Suppressor macrophage treated with lipopolysaccharide for 4 hours (primary cell): ENCODE results near the gene RAC2.
"Not testable (repeated sequence)": the region's sequence is repeated elsewhere in the genome, so short reads cannot be mapped to it uniquely, and the experiment has no call there.

Source experiments
- DNase-seq: peaks from one replicate; pipeline ENCODE4 v3.0.0-alpha.2; 2020

Gene RAC2

DNA sequence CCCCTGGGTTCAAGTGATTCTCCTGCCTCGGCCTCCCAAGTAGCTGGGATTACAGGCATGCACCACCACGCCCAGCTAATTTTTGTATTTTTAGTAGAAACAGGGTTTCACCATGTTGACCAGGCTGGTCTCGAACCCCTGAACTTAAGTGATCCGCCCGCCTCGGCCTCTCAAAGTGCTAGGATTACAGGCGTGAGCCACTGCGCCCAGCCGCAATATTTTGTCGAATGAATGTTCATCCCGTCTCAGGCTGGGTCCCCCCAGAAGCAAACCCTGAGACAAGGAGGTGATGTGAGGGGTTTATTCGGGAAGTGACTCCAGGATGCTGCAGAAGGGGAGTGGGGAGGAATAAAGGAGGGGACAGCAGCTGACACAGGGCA is 10.7 kb downstream of the RAC2 start:
- not testable (repeated sequence) for DNase-seq

DNA sequence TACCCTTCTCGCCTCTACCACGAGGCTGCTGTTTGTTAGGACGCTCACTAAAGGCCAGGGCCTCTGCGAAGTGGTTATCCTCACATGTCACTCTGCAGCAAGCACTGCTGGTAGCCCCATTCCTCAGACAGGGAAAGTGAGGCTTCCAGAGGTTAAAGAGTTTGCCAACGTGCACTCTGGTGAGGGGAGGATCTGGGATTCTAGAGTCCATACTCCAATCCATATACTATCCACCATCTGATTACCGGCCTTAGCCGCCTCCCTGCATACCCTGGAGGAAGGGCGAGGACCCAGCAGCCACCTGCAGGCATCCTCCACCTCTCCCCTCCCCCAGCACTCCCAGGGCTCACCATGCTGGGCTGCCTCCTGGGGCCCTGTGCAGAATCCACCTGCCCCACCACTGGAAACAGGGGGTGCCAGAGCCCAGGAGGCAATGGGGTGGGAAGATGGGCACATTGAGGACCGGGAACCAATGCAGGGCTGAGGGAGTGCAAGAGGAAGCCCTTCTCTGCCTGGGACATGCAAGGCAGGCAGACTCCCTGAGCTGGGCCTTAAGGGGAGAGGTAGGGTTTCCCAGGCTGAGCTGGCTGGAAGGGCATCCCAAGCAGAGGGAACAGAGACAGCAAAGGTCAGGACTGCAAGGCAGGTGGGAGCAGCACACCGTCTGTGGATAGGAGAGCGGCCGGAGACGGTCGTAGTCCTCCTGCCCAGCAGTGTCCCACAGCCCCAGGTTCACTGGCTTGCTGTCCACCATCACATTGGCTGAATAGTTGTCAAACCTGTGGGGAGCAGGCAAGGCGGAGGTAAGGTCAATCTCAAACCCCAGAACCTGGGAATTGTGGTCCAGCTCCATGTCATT is 11.7 kb downstream of the RAC2 start:
- DNase-seq: no peak

DNA sequence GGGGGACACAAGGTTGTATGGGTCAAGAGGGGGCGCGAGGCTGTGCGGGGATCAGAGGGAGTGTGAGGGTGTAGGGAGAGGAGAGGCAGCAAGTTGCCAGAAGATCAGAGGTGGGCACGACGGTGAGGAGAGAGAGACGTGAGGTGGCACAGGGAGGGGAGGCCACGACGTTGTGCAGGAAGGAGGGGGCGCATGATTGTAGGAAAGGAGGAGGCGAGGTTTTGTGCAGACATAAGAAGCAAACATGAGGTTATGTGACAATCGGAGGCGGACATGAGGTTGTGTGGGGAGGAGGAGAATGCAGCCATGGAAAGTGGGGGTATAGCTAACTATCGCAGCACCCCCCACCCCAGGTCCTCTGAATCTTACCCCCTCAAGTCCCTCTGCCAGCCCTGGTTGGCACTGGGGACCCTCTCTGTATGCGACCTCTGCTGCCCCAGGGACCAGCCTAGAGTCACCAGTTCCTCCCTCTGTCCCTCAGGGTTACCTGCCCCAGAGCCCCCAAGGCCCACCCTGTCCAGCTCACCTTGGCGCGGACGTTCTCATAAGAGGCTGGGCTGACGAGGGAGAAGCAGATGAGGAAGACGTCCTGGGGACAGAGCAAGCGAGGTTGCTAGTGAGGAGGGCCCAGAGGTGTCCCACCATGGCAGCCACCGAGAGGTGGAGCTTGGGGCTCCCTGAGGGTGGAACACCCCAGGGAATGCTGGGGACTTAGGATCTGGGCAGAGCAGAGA is 12.5 kb downstream of the RAC2 start:
- no peak for DNase-seq

DNA sequence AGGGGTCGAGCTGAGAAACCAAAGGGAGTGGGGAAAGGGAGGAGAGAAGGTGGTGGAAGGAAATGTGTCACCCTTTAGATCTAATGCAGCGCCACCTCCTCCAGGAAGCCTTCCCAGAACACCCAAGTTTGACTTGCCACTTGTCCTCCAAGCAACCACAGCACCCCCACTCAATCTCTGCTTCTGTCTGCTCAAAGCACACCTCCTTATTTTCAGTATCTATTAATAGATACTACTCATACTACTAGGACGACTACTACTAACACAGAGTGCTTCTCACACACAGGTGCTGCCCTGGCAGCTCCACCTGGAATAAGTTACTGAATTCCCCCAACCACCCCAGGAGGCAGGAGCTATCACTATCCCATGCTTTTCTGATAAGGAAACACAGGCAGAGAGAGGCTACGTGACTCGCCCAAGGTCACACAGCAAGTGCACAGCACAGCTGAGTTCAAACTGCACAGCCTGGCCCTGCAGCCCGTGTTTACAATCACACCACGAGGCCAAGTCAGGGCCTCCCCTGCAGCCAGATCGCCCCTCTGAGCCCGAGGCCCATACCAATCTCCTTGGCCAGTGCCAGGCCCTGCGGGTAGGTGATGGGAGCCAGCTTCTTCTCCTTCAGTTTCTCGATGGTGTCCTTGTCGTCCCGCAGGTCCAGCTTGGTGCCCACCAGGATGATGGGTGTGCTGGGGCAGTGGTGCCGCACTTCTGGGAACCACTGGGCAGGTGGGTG is 13.2 kb downstream of the RAC2 start:
- no peak for DNase-seq

DNA sequence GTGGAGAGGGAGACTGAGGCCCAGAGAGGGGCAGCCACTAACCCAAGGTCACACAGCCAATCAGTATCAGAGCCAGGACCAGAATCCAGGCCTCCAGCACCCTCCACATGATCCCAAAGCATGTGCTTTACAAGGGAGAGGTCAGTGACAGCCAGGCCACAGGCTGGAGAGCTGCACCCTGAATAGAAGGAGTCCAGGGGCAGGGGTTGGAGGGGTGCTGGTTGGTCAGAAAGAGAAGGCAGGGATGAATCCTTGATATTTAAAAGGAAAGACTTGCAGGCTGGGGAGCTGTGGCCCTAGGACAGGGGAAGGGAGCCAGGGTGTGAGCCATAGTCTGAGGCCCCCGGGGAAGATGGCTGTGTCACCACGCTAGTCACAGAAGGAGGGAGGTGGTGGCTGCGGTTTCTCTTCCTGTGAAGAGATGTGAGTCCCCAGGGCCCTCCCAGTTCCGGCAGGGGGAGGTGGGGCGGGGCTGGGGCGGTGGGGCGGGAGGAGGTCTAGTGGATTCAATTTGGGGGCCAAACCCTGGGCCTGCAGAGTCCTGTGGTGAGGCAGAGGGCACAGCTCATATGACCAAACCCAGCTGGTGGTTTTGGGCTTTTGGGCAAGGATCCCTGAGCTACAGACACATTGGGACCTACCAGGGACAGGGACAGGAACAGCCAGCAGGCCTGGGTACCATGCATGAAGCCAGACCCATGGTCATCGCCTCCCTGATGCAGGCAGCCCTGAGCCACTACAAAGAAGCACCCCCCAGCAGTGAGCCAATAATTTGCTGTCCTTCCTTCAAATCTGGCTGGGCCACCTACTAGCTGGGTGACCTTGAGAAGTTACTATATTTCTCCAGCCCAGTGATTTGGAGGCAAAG is 14.0 kb downstream of the RAC2 start:
- peak; percentile 89 for DNase-seq

DNA sequence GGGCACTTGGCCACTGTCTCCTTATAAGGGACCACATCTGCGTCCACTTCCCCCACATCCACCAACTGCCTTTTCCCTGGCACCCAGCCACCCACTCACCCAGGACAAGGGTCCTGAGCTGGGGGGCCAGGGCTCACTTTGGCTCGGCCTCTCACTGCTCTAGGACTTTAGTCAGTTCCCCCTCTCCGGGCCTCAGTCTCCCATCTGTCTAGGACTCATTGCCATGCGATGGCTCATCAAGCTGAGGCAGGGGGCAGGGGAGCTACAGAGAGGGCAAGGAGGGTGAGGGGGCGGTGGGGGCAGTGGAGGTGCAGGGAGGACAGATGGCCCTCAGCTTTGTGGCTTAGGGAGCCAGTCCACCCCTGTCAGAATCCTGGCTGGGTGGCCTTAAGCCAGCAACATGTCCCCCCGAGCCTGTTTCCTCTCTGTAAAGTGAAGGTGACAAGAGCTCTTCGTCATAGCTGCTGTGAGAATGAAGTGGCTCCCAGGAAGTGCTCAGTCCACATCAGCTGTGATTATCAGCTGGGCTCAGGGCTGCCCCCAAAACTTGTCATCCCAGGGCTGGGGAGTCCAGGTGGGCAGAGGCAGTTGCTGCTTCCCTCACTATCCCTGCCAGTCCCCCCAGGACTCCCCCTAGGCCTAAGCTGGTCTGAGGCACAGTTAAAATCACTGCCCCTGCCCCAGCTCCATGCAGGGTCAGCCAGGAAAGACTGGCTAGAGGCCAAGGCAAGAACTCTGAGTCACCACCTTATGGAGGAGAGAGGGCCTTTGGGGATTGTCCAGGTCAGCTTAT is 14.9 kb downstream of the RAC2 start:
- DNase-seq: peak; percentile 35

DNA sequence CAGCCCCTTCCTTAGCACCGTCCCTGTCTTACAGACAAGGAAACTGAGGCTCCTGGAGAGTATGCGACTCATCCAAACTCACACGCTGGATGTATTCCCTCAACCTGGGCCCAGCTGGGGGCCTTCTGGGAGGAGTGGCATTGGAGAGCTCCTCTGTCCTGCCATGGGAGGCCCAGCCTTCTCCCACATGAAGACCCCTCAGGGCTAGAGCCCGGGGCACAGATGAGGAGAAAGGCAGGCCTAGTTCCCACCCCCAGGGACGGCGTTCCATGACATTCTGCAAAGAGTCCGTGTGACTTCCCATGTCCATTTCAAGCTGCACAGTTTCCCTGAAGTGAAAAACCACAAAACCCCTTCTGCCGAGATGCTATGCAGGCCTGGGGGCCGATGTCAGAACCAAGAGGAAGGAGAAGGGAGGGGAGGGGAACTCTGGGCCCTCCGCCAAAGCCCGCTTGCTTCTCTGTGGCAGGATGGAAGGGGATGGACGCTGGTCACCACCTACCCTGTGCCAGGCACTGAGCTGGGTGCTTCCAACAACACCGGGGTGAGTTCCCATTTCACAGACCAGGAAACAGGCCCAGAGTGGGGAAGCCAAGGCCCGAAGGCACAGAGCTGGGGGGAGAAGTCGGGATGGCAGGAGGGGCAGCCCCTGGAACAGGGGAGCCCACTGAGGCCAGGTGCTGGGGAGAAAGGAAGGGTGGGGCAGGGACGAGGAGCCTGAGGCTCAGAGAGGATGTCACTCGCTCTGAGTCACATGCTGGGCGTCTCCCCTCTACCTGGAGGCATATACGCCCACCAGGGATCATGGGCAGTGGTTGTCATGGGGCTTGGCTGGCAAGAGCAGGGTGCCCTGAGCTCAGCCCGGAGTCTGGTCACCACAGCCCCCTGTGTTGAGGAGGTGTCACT is 15.7 kb downstream of the RAC2 start:
- peak; percentile 54 for DNase-seq

DNA sequence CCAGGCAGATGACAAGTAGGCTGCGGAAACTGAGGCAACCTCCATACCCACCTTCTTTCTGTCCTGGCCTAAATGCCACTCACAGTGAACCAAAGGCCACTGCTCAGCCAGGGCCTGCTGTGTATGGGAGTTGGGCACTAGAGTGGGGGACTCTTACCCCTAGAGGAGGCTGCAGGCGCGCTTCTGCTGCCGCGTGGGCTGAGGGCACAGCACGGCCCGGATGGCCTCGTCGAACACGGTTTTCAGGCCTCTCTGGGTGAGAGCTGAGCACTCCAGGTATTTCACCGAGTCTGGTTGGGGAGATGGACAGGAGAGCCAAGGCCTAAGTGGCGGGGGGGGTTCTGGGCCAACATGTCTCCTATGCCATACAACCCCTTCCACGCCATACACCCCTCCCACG is 17.6 kb downstream of the RAC2 start:
- no peak for DNase-seq

DNA sequence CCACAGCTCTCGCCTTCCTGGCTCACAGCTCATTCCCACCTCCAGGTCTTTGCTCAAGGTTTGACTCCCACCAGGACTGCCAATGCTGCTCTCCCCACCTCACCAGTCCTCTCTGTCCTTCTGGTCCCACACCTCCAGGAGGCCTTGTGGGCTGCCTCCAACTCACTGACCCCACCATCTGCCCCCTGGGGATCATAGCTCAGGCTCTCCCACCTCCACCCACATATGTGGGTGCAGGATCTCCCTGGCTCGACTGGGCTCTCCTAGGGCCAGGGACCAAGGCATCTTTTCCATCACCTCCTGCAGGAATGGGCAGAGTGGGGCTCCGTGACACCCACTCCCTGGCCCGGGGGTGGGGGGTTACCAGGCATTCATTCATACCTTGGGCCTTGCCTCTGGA is 18.0 kb downstream of the RAC2 start:
- no peak for DNase-seq

DNA sequence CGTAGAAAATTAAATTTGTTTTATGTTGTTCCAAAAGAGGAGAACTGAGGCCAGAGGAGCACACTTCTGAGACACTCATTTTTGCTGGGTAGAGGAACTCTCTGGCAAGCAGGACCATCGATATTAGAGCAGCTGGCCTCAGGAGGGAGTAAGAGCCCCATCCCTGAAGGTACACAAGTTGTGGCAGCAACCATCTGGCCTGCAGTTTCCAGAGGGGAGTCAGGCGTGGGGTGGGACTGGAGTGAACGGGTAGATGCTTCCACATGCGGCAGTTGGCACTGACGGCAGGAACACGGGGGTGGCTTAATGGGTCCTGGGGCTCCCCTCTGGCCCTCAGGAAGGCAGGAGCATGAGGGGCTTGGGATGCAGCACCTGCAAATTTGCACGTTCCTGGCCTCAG is 18.6 kb downstream of the RAC2 start:
- no peak for DNase-seq

DNA sequence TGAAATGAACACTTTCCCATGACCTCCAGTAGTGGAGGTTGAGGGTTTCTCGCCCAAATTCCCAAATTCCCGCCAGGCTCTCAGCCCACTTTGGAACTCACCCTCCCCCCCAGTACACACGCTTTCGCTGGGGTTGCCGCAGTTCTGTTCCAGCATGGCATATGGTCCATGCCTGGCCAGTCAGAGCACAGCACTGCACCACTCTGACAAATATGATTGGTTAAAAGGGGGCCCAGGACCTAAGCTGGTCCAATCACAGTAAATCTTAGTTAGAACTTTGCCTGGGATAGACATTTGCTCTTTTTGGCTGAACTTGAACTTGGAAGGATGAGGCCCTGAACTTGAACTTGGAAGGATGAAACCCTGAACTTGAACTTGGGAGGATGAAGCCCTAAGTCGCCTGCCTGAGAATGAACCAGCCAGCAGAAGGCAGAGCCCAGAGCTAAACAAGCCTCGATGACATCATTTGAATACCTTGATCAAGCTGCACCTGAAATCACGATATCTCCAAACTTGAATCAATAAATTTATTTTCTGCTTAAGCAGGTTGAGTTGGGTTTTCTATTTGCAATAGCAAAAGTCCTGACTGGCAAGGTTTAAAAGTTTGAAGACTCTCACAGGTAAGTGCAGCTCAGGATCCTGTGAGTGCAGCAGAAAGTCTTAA is 19.2 kb downstream of the RAC2 start:
- DNase-seq: no peak

DNA sequence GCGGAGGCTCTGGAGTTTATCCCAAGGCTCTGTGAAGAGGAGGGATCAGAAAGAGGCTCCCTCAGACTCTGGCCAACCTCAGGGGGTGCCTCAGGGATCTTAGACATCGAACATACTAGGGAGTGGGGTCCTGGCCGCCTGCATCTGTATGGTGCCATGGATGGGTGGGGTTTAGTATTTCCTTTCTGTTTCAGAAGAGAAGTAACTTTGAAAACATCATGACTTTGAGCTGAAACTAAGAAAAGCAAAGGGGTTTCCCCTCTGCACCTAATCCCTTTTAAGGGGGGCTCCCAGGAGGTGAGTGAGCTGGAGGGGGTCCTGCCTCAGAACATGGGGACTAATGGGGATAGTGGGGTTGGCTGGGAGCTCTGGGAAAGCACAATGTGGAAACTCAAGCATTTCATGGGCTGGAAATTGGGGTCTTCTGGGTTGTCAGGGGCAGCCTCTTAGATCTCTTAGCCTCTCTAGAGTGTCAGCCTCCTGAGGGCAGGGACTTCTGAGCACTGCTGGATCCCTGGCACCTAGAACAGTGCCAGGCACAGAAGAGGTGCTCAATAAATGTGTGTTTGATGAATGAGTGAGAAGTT is 20.0 kb downstream of the RAC2 start:
- DNase-seq: peak; percentile 50

DNA sequence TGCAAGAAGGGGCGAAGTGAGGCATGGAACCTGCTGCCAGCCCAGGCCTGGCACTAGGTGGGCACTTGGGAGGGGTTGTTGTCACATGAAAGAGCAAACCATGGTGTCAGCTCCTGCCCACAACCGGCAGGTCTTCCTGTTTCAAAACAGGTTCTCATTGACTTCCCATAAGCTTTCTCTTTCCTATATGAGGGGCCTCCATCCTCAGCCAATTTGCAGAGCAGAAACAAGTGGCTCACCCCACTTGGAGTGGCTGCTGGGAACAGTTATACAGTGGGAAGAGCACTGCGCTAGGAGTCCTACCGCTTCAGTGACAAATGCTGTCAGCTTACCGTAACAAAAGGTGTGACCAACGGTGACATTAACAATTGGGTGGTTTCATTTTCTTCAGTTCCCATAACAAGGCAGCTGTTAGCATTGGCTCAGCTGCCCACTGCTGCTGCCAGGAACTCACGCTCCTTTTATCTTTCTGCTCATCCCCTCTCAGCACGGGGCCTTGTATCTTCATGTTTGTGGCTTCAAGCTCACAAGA is 21.6 kb downstream of the RAC2 start:
- DNase-seq: peak; percentile 67

DNA sequence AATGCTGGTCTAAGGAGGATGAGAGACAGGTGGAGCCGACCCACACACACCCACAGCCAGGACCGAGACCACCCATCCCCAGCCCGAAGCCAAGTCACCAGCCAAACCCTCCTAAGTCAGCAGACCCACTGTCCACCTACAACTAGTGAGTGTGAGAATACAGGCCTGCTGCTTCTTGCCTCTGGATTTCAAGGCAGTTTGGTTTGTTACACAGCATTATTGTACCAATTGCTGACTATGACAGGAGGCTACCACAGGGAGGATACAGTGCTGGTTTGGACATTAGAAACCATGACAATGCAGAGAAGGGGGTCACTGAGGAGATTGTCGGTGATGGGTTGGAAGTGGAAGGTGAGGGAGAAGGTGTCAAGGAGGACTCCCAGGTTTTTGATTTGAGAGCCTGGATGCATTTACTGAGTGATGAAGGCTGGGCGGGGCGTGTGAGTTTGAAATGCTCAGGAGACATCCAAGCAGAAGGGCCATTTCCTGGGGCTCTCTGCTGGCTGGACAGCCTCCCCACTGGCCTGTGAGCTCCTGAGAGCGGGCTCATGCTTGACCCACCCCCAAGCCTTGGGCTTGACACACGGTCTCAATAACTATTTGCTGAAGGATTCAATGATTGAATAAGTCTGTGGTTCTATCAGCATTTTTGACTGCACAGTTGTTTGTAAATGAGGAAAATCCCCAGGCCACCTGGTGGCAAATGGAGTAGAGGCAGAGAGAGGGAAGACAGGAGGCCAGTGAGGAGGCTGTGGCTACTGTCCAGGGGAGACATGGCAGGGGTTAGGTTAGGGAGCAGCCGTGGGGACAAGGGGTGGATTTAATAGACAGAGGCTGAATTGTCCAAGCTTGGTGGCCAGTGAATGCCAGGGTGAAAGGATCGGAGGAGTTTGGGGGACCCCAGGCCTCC is 22.4 kb downstream of the RAC2 start:
- no peak for DNase-seq

DNA sequence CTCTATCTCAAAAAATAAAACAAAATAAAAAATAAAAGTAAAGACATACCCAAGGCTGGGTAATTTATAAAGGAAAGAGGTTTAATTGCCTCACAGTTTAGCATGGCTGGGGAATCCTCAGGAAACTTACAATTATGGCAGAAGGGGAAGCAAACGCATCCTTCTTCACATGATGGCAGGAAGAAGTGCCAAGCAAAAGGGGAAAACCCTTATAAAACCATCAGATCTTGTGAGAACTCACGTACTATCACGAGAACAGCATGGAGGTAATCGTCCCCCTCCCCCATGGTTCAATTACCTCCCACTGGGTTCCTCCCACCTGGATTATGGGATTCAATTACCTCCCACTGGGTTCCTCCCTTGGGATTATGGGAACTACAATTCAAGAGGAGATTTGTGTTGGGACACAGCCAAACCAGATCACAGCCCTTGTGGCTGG is 23.5 kb downstream of the RAC2 start:
- DNase-seq: peak; percentile 62

DNA sequence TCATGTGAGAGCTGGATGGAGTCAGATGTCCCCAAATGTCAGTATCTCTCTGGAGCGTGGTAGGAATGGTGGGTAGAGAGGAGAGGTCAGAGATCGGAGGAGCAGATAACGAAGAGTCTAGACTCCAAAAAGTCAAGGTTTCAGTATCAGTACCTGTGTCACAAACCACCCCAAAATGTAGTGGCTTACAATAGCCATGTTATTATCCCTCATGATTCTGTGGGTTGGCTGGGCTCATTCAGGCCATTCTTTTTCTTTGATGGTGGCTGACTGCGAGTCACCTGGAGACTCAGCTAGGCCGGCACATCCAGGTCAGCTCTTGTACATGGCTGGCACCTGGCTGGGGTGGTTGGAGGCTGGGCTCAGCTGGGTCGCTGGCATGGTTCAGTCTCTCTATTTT is 24.5 kb downstream of the RAC2 start:
- DNase-seq: no peak

DNA sequence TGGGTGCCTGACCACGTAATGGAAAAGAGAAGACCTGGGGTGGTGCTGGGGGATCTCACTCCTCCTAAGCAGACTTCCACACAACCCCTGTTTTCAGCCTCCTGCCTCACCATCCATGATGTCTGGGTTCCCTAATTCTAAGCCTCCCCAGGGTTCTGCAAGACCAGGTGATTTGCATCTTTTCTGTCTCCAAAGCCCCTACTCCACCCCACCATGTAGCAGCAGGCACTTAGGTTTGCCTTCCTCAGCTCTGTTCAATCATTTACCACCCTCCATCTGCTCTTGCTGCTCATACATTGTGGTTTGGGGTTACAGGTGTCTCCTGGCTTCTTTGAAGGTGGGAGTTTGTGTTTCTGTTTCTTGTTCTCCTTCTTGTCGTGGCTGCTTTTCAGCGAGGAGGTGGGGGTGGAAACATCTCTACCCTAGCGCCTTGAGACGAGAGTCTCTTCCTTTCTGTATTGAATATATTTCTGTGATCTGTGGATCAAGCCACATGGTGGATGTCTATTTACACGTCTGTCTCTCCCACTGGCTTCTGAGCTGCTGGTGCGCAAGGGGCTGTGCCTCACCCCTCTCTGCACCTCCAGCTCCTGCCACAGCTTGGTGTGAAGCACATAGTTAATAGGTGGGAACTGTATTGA is 25.2 kb downstream of the RAC2 start:
- no peak for DNase-seq

DNA sequence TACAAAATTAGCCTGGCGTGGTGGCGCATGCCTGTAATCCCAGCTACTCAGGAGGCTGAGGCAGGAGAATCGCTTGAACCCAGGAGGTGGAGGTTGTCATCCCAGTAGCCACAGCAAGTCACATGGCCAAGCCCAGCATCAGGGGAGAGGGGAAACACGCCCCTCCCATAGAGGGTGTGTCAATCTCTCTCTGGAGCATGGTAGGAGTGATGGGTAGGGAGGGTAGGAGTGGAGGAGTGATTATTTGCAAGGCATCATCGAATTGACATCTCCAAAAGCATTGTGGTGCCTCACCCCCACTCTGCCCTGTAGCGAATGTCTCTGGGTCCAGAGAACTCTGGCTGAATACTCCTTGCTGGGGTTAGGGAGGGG is 25.7 kb downstream of the RAC2 start:
- DNase-seq: no peak
